ENCODE data around the gene TRERF1. TPM values are rescaled to one million over a fixed set of nuclear protein-coding genes. Genes with fewer than 3 reads are reported as not detected.

The TRERF1 gene
- total and polyA plus RNA-seq, 7 donors = 0.21 to 0.99 (median 0.44) TPM

DNA sequence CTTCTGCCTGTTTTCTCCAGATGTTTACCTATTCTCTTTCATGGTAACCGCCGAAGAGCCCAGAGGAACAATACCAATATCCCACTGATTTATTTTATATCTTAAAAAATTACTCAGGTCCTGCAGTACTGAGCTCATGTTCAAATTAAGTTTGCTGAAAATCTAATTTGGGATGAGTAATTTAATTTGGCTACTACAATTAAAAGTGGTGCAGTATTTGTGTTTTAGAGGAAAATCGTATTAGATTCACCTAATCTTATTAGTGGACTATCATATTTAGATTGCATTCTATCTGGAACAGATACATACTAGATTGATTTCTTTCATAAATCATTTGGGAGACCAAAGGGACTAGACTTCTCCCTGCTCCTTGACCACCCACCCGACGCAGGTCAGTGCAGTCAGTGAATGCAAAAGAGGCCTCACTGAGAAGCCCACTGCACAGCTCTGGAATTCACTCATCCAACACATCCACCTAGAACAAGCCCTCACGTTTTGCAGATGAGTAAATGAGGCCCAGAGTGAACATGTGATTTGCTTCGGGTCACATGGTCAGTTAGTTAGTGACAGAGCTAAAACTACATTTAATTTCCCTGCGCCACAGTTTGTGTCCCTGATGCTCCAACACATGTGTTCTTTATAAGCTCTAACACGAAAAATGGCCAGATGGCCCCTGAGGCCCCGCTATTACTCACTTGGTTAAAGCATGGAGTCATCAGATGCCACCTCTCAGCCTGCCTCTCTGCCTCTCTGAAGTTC lies 101.8 kb downstream of the TRERF1 start:
- no peaks in the 10 kb centered on the region for H3K4me1 ChIP-seq
- ATAC-seq (no peak), DNase-seq (no peak)
- TF ChIP-seq, protein P1, sequence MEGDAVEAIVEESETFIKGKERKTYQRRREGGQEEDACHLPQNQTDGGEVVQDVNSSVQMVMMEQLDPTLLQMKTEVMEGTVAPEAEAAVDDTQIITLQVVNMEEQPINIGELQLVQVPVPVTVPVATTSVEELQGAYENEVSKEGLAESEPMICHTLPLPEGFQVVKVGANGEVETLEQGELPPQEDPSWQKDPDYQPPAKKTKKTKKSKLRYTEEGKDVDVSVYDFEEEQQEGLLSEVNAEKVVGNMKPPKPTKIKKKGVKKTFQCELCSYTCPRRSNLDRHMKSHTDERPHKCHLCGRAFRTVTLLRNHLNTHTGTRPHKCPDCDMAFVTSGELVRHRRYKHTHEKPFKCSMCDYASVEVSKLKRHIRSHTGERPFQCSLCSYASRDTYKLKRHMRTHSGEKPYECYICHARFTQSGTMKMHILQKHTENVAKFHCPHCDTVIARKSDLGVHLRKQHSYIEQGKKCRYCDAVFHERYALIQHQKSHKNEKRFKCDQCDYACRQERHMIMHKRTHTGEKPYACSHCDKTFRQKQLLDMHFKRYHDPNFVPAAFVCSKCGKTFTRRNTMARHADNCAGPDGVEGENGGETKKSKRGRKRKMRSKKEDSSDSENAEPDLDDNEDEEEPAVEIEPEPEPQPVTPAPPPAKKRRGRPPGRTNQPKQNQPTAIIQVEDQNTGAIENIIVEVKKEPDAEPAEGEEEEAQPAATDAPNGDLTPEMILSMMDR (IDR thresholded peaks at IDR 0.05) = no peak
- H3K4me3 ChIP-seq = no peak overlapping the region
- no peaks in the 10 kb centered on the region for H3K36me3 ChIP-seq (ENCODE audit: insufficient read depth in 1 of 2, low read depth in 1 of 2)
- WGBS, 3 donors = 88 to 90% (median 89%) methylated on average over 10 of the region's 10 CpGs
- no peaks in the 10 kb centered on the region for H3K9me3 ChIP-seq
- intact Hi-C loops (cut with DNase I) = no loop called here
- no peaks in the 10 kb centered on the region for H3K27me3 ChIP-seq (ENCODE audit: insufficient read depth in 3 of 3, low read length in 2 of 3)
- no peak overlapping the region for H3K27ac ChIP-seq

DNA sequence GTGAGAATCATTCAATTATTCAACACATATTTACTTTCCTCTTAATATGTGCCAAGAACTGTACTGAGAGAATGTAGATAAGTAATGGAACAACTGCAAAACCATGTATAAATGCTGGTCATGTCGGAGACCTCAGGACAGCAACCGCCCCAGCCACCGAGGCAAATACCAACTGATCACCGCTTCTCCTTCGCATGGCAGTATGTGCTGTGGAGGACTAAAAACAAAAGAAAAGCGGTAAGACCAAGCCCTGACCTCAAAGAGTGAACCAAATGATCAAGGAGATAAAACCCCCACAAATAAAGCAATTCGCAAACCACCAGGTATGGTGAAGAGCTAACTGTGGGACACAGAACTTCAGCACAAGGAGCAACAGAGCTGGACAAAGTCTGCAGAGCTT lies 104.3 kb downstream of the TRERF1 start:
- Histone ChIP-seq H3K9me3 (no peaks in the 10 kb centered on the region), H3K27ac (no peak overlapping the region), H3K27me3 (ENCODE audit: insufficient read depth in 3 of 3, low read length in 2 of 3) (no peaks in the 10 kb centered on the region), H3K36me3 (ENCODE audit: insufficient read depth in 1 of 2, low read depth in 1 of 2) (no peaks in the 10 kb centered on the region), H3K4me3 (no peak overlapping the region), H3K4me1 (no peaks in the 10 kb centered on the region)
- intact Hi-C loops (cut with DNase I) = no loop called here
- ATAC-seq (no peak), DNase-seq (no peak)
- TF ChIP-seq, protein P1 (IDR thresholded peaks at IDR 0.05) = no peak
- WGBS, 3 donors = 86 to 95% (median 94%) methylated on average over 7 of the region's 7 CpGs

DNA sequence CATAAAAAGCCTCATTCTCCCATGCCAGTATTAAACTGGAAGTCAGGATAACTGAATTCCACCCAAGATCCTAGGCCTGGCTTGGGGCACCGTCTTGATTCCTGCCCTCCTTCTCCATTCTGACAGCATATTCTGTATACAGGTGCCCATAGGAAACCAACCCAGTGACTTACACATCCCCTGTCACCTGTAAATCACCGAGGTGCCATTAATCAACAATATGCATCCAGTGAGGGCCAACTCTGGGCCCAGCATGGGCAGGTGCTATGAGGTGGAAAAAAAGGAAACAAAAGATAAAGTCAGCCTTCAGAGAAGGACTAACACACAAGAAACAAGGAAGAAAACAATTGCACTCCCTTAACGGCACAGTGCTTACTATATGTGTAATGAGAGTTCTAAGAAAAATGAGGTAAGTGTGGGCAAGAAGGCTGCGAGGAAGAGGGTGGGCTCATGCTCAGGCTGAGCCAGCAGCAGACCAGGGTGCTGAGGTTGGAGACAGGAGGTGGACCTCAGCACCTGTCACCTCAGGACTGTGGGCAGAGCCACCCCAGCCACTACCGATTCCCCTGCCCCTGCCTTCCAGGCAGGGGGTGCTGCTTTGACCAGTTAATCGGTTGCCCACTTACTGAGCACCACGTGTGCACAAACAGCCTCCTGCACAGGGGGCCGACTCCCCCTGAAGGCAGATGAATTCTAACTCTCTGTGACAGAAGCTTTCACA lies 105.9 kb downstream of the TRERF1 start:
- intact Hi-C loops (cut with DNase I) = no loop called here
- TF ChIP-seq, protein P1 (IDR thresholded peaks at IDR 0.05) = no peak
- no peak for ATAC-seq
- Histone ChIP-seq H3K27ac (no peak overlapping the region), H3K9me3 (no peaks in the 10 kb centered on the region), H3K27me3 (ENCODE audit: insufficient read depth in 3 of 3, low read length in 2 of 3) (no peaks in the 10 kb centered on the region), H3K4me1 (no peaks in the 10 kb centered on the region), H3K4me3 (no peak overlapping the region), H3K36me3 (ENCODE audit: insufficient read depth in 1 of 2, low read depth in 1 of 2) (no peaks in the 10 kb centered on the region)
- 80 to 85% (median 84%) methylated on average over 8 of the region's 8 CpGs for WGBS, 3 donors
- no peak for DNase-seq

DNA sequence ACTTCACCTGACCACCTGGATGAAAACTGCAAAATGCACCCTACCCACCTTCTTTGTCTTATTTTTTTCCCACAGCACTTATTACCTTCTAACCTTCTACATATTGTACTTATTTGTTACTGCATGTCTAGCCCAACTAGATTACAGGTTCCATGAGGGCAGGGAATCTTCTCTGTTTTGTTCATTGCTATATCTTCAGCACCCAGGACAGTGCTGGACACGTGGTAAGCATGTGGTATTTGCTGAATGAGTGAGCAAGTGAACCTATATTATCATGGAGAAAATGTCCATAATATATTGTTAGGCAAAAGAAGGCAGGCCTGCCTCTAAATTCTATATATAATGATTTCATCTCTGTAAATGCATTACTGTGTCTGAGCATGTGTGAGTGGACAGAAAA lies 107.0 kb downstream of the TRERF1 start:
- WGBS, 3 donors = 70 to 75% (median 74%) methylated on average over 1 of the region's 1 CpG
- ATAC-seq = no peak
- intact Hi-C loops (cut with DNase I) = no loop called here
- Histone ChIP-seq H3K27ac (no peak overlapping the region), H3K4me1 (no peaks in the 10 kb centered on the region), H3K27me3 (ENCODE audit: insufficient read depth in 3 of 3, low read length in 2 of 3) (no peaks in the 10 kb centered on the region), H3K36me3 (ENCODE audit: insufficient read depth in 1 of 2, low read depth in 1 of 2) (no peaks in the 10 kb centered on the region), H3K9me3 (no peaks in the 10 kb centered on the region), H3K4me3 (no peak overlapping the region)
- TF ChIP-seq, protein P1 (IDR thresholded peaks at IDR 0.05) = no peak
- no peak for DNase-seq
